Endodermal cell (in vitro differentiated cells): ENCODE measurements around the gene NT5C3B. TPM values are rescaled to one million over a fixed set of nuclear protein-coding genes. Genes with fewer than 3 reads are reported as not detected.
"Not testable (repeated sequence)": the region's sequence is repeated elsewhere in the genome, so short reads cannot be mapped to it uniquely, and the experiment has no call there.

Source experiments
- DNase-seq: peaks from one replicate; pipeline ENCODE4 v3.0.0-alpha.2; 2017
- H3K27ac ChIP-seq: 2 replicates; pipeline ENCODE4 v1.5.1; 2013; ENCODE audit warnings: mild to moderate bottlenecking, low read depth, low read length, moderate library complexity
- H3K27me3 ChIP-seq: 2 replicates; pipeline ENCODE4 v1.6.1; 2013; ENCODE audit warnings: mild to moderate bottlenecking, low read length, moderate library complexity; ENCODE audit not compliant: insufficient read depth, control insufficient read depth, poor library complexity, severe bottlenecking
- H3K36me3 ChIP-seq: 2 replicates; pipeline ENCODE4 v1.7.0; 2013; ENCODE audit warnings: mild to moderate bottlenecking, low read length, moderate library complexity; ENCODE audit not compliant: control insufficient read depth, insufficient read depth
- H3K4me1 ChIP-seq: one replicate; pipeline ENCODE4 v1.7.0; 2013; ENCODE audit warnings: low read length; ENCODE audit not compliant: control insufficient read depth, insufficient read depth
- H3K4me3 ChIP-seq: 2 replicates; pipeline ENCODE4 v1.5.1; 2013; ENCODE audit warnings: mild to moderate bottlenecking, low read length, moderate library complexity
- H3K9ac ChIP-seq: 2 replicates; pipeline ENCODE4 v1.6.1; 2013; ENCODE audit warnings: mild to moderate bottlenecking, low read length, moderate library complexity; ENCODE audit not compliant: poor library complexity, severe bottlenecking; ENCODE audit errors: extremely low read depth
- H3K9me3 ChIP-seq: 2 replicates; pipeline ENCODE4 v1.6.1; 2013; ENCODE audit warnings: mild to moderate bottlenecking, low read length, moderate library complexity; ENCODE audit not compliant: control insufficient read depth
- H3K27ac Mint-ChIP-seq: 2 replicates; pipeline ENCODE4 v1.8.0; 2020; ENCODE audit warnings: mixed read lengths
- H3K27me3 Mint-ChIP-seq: 2 replicates; pipeline ENCODE4 v1.8.0; 2021; ENCODE audit warnings: mild to moderate bottlenecking, mixed read lengths; ENCODE audit not compliant: insufficient read depth
- H3K36me3 Mint-ChIP-seq: 2 replicates; pipeline ENCODE4 v1.8.0; 2020; ENCODE audit warnings: low read depth, mixed read lengths
- H3K4me1 Mint-ChIP-seq: 2 replicates; pipeline ENCODE4 v1.8.0; 2020; ENCODE audit warnings: mixed read lengths
- H3K4me3 Mint-ChIP-seq: 2 replicates; pipeline ENCODE4 v1.8.0; 2020; ENCODE audit warnings: mild to moderate bottlenecking, moderate library complexity, mixed read lengths
- H3K9me3 Mint-ChIP-seq: 2 replicates; pipeline ENCODE4 v1.8.0; 2020; ENCODE audit warnings: mild to moderate bottlenecking, mixed read lengths
- CTCF ChIP-seq: fragments of 200-600 bp; sonication (generic); conservative IDR thresholded peaks from 2 replicates; pipeline ENCODE4 v1.5.0; 2021; ENCODE audit warnings: antibody characterized with exemption, mild to moderate bottlenecking
- WGBS, 2 experiments: methylation state at CpG; one replicate each; pipeline versions ENCODE4 v1.1.5 to v1.1.7; 2013; ENCODE audit warnings: missing lambda C conversion rate in 2 of 2, mixed read lengths in 1 of 2; ENCODE audit not compliant: insufficient coverage in 1 of 2, insufficient read length in 1 of 2; 5-methylcytosine and 5-hydroxymethylcytosine counted together
- total RNA-seq, 2 donors: library from RNA; stranded (reverse); fragmentation: NEBNext Ultra II Directional in 1 of 2; extraction: Animal tissue kit (Norgen Biotek cat#: 25700) in 1 of 2; gene quantifications; 2 replicates in 1 of 2; 3 replicates in 1 of 2; pipeline ENCODE4 v1.2.1, GENCODE V29; 2021

NT5C3B gene
- total RNA-seq, 2 donors from 2014 or later: 65.2 to 79.5 TPM

GRCh38 chr17:41777574-41778188 is 58.4 kb downstream of the NT5C3B start:
- no peak for TF ChIP-seq CTCF
- DNase-seq: no peak
- Mint-ChIP-seq H3K4me1 (peaks cover 34% of the 10 kb centered on the region), H3K4me3 (no peak overlapping the region), H3K27me3 (no peaks in the 10 kb centered on the region), H3K9me3 (no peaks in the 10 kb centered on the region), H3K27ac (peak overlapping the region; percentile 58), H3K36me3 (peaks cover 45% of the 10 kb centered on the region)
- H3K4me1 ChIP-seq: peaks cover 11% of the 10 kb centered on the region
- no peak overlapping the region for H3K4me3 ChIP-seq
- peak overlapping the region; percentile 52 for H3K27ac ChIP-seq
- no peaks in the 10 kb centered on the region for H3K27me3 ChIP-seq
- peaks cover 47% of the 10 kb centered on the region for H3K36me3 ChIP-seq
- no peaks in the 10 kb centered on the region for H3K9me3 ChIP-seq
- WGBS, 2 experiments: 77 to 79% methylated on average over 5 to 12 of the region's 12 CpGs
- H3K9ac ChIP-seq: no peak overlapping the region

- peak; percentile 81 for DNase-seq
- TF ChIP-seq CTCF: peak; percentile 34
- Histone ChIP-seq H3K4me3 (no peak overlapping the region), H3K4me1 (peaks cover 11% of the 10 kb centered on the region), H3K27ac (peak overlapping the region; percentile 52), H3K9ac (no peak overlapping the region), H3K9me3 (no peaks in the 10 kb centered on the region), H3K36me3 (peaks cover 48% of the 10 kb centered on the region), H3K27me3 (no peaks in the 10 kb centered on the region)
- Mint-ChIP-seq H3K36me3 (peaks cover 45% of the 10 kb centered on the region), H3K4me1 (peaks cover 30% of the 10 kb centered on the region), H3K4me3 (no peak overlapping the region), H3K27ac (no peak overlapping the region), H3K9me3 (no peaks in the 10 kb centered on the region), H3K27me3 (no peaks in the 10 kb centered on the region)
- WGBS, 2 experiments: 80 to 88% methylated on average over 1 to 4 of the region's 4 CpGs
Observed at GRCh38 chr17:41777157-41777573, 58.9 kb downstream of the NT5C3B start.

- not testable (repeated sequence) for H3K4me3 Mint-ChIP-seq, DNase-seq, H3K27me3 Mint-ChIP-seq, H3K27me3 ChIP-seq, H3K9me3 ChIP-seq, H3K9me3 Mint-ChIP-seq, H3K4me3 ChIP-seq, H3K9ac ChIP-seq
- Histone ChIP-seq H3K27ac (peak overlapping the region; percentile 69), H3K36me3 (peaks cover 48% of the 10 kb centered on the region), H3K4me1 (peaks cover 11% of the 10 kb centered on the region)
- WGBS, 2 experiments: 84 to 93% methylated on average over 10 to 14 of the region's 14 CpGs
- peaks cover 26% of the 10 kb centered on the region for H3K4me1 Mint-ChIP-seq
- H3K36me3 Mint-ChIP-seq: peaks cover 42% of the 10 kb centered on the region
- H3K27ac Mint-ChIP-seq: peak overlapping the region; percentile 68
Observed at GRCh38 chr17:41776262-41776900, 59.7 kb downstream of the NT5C3B start.
